ENCODE data around the gene WDFY2. TPM values are rescaled to one million over a fixed set of nuclear protein-coding genes. Genes with fewer than 3 reads are reported as not detected.

Gene WDFY2
- total and polyA plus RNA-seq, 2 experiments from 2014 or later = 11.4 to 24.0 TPM

- Mint-ChIP-seq H3K9me3 (peaks cover 23% of the 10 kb centered on the region), H3K4me1 (no peaks in the 10 kb centered on the region), H3K27me3 (ENCODE audit: insufficient read depth, low read depth, poor library complexity) (peaks cover 3% of the 10 kb centered on the region), H3K36me3 (ENCODE audit: low read depth) (peaks cover 73% of the 10 kb centered on the region), H3K27ac (no peak overlapping the region), H3K4me3 (no peak overlapping the region)
- Histone ChIP-seq H3K27me3 (ENCODE audit: insufficient read depth) (no peaks in the 10 kb centered on the region), H2AFZ (no peak overlapping the region), H3K79me2 (replicated peaks; ENCODE audit: insufficient read depth) (no peaks in the 10 kb centered on the region; the same call in 1 of the 2 replicates), H3K36me3 (ENCODE audit: insufficient read depth) (peaks cover 37% of the 10 kb centered on the region), H3F3A (replicated peaks; ENCODE audit: low read depth) (no peaks in the 10 kb centered on the region), H3K4me3 (no peak overlapping the region), H4K20me1 (replicated peaks; ENCODE audit: insufficient read depth) (peaks cover 4% of the 10 kb centered on the region; the same call in 1 of the 2 replicates), H3K4me2 (no peak overlapping the region), H3K4me1 (ENCODE audit: insufficient read depth) (no peaks in the 10 kb centered on the region), H3K27ac (ENCODE audit: low read depth) (no peak overlapping the region), H3K9me2 (ENCODE audit: insufficient read depth) (no peaks in the 10 kb centered on the region)
- TF ChIP-seq CREB1 (CRISPR knock-in tag; IDR thresholded peaks at IDR 0.05; ENCODE audit: low read depth) (no peak), STAT1 (IDR thresholded peaks at IDR 0.05; ENCODE audit: unreplicated experiment) (no peak), ZNF462 (CRISPR knock-in tag; IDR thresholded peaks at IDR 0.05) (no peak), POLR2AphosphoS5 (IDR thresholded peaks at IDR 0.05; ENCODE audit: low read depth) (no peak), REST (IDR thresholded peaks at IDR 0.05; ENCODE audit: unreplicated experiment) (no peak), ZNF114 (CRISPR knock-in tag; IDR thresholded peaks at IDR 0.05) (no peak), CTCF (conservative IDR thresholded peaks at IDR 0.05; ENCODE audit: low read depth in 2 of 2) (no peak), JUNB (IDR thresholded peaks at IDR 0.05; ENCODE audit: unreplicated experiment) (no peak), NANOG (IDR thresholded peaks at IDR 0.05; ENCODE audit: borderline replicate concordance) (no peak), EZH2 (IDR thresholded peaks at IDR 0.05; ENCODE audit: low read depth, unreplicated experiment) (no peak), EZH2phosphoT487 (IDR thresholded peaks at IDR 0.05; ENCODE audit: unreplicated experiment) (no peak), ZNF331 (CRISPR knock-in tag; IDR thresholded peaks at IDR 0.05; ENCODE audit: low read depth) (no peak), ETS1 (IDR thresholded peaks at IDR 0.05) (no peak)
- no peak for ATAC-seq
- DNase-seq (ENCODE audit: low spot score) = no peak
These were observed 161.0 kb downstream of the WDFY2 start for GRCh38 chr13:51745243-51745642.
